NK-92 treated with Interleukin-12 subunit alpha and Interleukin-12 subunit beta, amount 100 ng/mL, for 24 hours (cell line): ENCODE measurements around the gene NEK11.
"Not testable (repeated sequence)": the region's sequence is repeated elsewhere in the genome, so short reads cannot be mapped to it uniquely, and the experiment has no call there.

Experiments
- DNase-seq: peaks from one replicate; lab custom pipeline; 2025; lab: John Stamatoyannopoulos, UW

NEK11 gene

DNA sequence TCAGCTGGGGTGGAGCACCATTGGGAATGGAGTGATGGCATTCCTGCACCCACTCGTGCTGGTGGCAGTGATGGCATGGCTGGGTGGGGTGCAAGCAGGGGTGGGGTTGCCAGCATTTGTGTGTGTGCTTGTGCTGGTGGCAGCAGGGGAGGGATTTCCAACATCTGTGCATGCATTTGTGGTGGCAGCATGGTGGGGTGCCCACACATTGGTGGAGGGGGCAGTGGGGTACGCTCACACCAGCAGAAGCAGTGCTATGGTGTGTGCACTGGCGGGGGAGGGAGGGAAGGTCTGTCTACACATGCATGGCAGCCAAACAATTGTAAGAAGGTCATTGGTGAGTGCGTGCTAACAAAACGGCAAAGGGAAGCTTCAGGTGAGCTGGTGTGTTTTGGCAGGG, 278.2 kb downstream of the NEK11 start:
- DNase-seq, result no peak

DNA sequence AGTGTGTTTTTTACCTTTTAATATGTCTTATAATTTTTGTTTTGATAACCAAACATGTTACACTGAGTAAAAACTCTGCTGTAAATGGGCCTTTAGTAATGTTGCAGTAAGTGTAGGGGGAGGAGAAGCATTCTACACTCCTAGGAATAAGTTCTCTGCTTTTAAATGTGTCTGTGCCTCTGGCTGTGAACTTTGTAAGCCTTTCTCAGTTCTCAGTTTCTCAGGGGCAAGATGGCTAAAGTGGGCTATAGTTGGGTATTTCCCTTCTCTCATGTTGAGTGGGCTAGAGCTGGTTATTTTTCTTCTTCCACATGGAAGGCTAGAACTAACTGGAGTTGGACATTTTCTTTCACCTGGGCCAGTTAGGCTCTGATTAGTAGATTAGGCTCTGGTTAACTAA, 279.6 kb downstream of the NEK11 start:
- no peak for DNase-seq

DNA sequence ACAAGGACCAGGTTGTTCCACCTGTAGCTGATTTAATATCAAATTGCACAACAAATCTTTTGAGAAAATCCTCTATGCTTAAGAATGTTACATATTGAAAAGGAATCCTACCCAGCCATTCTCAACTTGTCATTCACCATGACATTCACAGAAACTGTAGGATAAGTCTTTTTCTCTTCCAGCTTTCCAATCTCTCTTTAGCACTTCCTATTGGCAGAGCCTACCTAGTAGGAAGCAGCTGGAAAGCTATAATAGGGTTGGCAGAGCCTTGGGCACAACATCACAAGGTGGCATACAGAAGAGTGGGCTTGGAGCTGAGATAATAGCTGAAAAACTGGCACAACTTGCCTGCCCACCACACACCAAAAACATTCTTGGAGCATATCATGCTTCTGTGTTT, 287.6 kb downstream of the NEK11 start:
- DNase-seq, result no peak

DNA sequence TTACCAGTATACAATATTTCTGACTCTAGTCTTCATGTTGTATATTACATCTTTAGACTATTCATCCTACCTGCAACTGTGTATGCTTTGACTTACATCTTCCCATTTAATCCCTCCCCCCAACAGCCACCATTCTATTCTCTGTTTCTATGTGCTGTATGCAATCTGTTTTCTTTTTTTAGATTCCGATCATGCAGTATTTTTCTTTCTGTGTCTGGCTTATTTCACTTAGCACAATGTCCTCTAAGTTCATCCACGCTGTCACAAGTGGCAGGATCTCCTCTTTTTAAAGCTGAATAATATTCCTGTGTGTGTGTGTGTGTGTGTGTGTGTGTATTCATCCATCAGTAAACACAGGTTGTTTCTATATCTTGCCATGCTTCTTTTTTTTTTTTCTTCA, 288.5 kb downstream of the NEK11 start:
- no peak for DNase-seq

DNA sequence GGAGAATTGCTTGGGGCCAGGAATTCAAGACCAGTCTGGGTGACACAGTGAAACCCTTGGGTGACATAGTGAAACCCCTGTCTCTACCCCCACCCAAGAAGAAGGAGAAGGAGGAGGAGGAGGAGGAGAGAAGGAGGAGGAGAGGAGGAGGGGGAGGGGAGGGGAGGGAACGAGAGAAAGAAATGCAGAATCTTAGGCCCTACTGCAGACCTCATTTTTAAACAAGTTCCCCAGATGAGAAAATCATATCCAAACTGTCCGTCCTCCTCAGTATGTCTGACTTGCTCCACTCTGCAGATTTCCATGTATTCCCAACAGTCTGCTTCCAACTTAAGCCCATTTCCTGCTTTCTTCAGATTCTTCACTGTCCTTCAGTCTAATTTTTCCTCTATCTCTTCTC, 291.0 kb downstream of the NEK11 start:
- DNase-seq, result no peak

DNA sequence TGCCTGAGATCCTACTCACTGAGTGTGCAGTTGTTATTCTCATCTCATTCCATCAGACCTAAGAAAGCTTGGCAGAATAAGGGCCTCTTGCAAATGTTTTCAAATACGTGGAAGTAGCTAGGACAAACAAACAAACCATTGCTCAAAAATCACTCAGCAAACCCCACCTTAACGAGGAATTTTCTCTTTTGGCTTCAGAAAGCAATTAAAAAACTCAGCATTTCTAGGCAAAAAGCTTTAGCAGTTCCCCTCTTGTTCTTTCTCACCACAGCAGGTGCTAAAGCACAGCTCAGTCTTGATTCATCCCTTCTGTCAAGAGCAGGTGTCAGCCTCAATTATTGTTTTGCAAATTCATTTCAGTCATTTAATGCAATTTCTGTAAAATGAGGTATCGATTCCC, 296.3 kb downstream of the NEK11 start:
- no peak for DNase-seq

DNA sequence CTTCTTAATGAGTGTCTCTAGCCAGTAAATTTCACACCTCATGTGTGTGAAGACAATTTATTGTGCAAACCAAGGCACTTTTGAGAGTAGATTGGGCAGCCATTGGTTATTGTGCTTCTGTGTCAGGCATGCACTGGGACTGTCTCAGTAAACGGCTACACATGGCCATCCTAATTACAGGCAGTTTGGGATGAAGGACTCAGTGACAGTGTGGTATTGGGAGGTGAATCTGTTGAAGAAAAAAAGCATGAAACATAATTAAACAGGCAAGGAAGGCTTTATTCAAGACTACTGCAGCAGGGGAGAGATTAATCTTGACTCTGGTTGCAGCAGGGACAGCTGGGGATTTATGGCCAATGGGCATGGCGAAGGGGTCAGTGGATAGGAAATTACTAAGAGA, 297.1 kb downstream of the NEK11 start:
- DNase-seq, result no peak

DNA sequence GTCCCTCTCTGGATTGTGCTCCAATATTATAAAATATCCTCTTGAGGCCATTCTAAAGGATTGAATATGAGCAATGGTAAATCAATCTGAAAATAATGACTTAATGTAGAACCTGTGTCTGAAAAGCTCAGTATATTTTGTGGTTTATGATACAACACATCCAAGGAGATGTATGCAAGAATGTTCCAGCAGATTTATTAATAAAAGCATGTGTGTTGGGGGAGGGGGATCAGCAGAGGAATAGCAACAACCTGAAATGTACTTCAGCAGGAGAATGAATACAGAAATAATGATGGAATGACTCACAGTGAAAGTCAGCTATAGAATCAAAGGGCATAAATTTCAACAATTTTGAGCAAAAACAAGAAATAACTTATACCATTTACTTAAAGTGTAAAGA, 298.2 kb downstream of the NEK11 start:
- no peak for DNase-seq

DNA sequence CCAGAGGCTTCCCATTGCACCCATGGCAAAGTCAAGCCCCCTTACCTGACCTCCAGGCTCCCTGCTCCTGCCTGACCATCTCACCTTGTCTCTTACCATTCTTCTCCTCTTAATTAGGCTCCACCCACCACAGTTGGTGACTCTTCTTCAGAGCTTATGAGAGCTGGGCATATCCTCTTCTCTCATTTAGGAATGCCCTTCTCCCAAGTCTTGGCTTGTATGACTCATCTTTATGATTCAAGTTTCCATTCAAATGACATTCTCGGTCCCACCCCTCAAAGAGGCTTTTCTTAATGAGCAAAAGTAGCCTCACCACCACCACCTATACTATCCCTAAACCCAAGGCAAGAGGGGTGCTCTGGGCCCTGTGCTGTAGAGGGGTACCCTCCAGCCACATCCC, 299.6 kb downstream of the NEK11 start:
- DNase-seq, result no peak

DNA sequence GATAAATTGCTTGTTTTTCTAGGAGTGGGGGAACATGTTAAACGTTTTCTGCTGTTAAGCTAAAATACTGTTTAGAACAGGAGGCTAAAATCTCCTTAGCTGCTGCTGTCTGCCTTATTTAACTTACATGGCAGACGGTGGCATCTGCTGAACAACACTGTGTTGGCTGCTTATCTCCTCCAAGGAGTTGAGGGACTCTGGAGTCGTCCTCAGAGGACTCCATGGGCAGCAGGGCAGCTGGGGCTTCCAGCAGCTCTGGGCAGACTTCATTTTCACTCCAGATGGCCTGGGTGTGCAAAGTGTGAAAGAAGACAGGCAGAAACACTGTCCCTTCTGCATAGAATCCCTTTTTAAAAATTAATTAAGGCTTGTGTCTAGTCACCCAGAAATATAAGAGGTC, 302.0 kb downstream of the NEK11 start:
- no peak for DNase-seq

DNA sequence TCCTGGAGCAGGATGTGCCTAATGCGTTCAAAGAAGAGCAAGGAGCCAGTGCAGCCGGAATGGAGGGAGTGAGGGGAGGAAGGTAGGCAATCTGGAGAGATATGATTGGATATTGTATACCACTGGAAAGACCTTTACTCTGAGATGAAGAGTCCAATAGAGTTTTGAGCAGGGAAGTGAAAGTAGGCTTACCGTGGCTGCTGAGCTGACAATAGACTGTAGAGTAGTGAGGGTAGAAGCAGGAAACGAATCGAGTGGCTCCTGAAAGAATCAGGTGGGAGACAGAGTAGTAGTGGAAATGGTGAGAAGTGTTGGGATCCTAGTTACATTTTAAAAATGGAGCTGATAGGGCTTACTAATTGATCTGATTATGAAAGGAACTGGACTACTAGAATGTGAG, 303.1 kb downstream of the NEK11 start:
- DNase-seq, result no peak

DNA sequence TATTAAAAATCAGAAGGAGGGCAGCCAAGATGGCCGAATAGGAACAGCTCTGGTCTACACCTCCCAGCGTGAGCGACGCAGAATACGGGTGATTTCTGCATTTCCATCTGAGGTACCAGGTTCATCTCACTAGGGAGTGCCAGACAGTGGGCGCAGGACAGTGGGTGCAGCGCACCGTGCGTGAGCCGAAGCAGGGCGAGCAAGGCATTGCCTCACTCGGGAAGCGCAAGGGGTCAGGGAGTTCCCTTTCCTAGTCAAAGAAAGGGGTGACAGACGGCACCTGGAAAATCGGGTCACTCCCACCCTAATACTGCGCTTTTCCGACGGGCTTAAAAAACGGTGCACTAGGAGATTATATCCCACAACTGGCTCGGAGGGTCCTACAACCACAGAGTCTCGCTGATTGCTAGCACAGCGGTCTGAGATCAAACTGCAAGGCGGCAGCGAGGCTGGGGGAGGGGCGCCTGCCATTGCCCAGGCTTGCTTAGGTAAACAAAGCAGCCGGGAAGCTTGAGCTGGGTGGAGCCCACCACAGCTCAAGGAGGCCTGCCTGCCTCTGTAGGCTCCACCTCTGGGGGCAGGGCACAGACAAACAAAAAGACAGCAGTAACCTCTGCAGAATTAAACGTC, 304.9 kb downstream of the NEK11 start:
- not testable (repeated sequence) for DNase-seq

DNA sequence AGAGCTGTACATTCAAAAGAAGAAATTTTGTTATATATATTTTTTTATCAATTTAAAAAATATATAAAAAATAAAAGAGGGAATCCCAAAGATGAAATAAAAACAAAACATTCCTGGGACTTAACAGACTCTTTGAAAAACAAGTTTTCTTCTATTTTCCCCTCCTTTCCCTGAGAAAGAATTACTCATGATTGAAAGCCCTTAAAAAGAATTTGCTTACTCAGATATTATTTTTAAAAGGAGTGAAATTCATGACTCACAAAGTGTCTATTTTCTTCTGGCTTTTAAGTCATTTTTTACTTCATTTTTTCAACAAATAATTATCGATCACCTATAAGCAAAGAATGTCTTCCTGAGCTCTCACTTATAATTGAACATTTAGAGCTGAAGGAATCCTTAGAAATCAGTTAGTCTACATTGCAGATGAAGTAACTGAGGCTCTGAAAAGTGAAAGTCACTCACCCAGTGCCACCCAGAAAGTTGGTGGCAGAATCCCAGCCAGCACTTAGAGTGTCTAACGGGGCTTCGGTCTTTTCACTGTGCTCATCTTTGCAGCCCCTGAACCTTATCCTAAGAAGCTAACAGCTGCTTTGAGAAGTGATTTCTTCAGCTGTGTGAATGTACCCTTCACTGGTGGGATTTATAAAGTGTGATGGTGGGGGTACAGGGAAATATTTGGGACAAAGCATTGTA, 312.4 kb downstream of the NEK11 start:
- DNase-seq, result no peak

DNA sequence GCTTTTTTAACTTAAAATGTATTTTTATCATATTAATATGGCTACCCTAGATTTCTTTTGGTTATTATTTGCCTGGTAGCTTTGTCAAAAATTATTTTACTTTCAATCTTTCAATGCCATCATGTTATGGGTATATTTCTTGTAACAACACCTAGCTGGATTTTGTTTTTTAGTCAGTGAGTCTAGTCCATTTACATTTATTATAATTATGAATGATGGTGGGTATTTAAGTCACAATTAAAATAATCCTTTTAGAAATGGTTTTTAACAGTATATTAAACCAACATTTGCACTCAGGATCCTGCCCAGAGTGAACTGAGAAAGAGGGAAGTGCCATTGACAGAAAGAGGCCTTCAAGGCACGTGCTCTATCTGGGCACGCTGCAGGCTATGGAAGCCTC, 315.1 kb downstream of the NEK11 start:
- DNase-seq, result no peak

DNA sequence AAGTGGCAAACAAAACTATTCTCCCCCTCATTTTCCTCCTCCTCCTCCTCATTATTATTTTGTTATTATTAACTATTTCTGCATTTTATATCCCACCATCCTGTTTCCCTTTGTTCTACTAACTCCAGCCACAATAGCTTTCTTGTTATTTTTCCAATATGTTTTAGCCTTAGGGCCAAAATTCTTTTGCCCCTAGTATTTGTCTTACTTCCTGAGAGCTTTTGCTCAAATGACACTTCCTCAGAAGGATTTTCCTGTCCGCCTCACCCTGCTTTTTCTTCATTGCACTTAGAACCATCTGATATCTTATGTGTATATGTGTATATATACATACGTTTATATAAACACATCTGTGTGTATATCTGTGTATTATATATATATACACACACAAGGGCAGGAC, 322.2 kb downstream of the NEK11 start:
- DNase-seq, result no peak

DNA sequence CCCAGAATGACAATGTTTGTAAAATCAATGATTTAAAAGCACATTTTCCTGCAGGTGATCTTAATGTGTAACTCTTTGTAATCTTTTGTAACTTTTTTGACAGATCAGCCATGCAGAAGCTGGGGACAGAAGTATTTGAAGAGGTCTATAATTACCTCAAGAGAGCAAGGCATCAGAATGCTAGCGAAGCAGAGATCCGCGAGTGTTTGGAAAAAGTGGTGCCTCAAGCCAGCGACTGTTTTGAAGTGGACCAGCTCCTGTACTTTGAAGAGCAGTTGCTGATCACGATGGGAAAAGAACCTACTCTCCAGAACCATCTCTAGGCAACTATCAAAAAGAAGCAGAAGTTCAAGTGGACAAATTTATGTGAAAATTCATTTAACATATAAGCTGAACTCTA, 322.8 kb downstream of the NEK11 start:
- no peak for DNase-seq

DNA sequence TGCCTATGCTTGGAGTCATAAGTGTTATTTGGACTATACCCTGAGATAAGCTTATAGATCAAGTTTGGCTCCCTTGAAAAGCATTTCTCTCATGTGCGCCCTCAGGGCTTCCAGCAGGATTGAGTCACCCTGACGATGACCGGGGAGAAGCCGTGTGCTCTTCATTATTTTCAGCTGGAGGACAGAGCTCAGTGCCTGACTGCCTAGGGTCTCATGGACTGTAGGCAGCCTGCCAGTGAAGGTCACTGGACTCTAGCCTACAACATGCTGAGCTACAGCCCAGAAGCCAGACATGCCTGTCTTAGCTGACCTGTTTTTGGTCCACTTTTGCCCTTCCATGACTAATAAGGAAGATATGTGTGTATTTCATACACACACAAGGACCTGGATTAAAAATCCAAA, 323.3 kb downstream of the NEK11 start:
- no peak for DNase-seq

DNA sequence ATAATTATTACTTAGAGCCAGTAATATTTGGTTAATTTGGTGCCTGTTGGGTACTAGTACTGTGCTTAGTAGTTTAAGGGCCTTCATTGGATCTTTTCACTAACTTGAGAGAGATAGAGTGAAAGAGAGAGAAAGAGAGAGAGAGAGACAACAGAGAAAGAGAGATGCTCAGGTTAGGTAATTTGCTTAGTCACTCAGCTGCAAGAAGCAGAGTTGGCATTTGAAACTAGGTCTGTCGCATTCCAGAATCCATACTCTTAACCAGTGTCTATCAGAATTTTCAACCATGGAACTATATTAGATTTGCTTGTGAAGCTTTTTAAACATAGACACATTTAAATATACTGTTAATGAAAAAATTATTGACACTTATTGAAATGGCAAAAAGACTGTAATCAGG, 323.8 kb downstream of the NEK11 start:
- no peak for DNase-seq

DNA sequence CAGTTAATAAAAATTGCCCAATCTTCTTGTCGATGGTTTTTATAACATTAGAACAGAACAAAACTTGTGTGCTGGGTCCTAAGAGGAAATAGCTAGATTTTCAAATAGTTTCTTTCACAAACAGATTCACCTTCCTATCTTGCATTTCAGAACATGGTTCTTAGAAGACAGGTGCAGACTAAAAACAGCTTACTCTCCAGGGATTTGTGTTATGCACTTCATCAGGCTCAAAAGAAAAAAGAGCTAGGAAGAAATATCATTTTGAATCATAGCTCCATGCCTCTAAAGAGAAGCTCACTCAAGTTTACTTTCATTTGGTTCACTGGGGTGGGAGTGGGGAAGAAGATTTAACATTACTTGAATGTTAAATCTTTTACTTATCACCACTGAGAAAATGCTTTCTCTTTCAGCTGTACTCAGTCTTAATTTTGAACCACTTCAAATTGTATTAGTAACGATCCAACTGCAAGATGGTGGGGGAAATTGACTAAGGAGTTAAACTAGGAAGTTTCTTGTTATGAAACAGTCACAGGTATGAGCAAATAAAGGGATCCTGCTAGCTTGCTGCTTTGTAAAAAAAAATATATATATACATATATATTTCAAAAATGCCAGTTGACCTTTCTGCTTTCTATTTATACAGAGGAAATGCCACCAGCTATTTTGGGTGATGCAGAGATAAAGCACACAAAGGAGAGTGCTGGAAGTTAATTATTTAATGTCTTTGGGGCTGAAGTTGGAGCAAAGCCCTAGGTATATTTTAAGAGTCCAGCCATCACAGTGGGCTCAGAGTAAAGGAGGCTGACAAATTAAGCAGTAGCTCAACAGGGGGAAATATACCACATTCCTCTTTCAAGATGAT, 326.6 kb downstream of the NEK11 start:
- no peak for DNase-seq

DNA sequence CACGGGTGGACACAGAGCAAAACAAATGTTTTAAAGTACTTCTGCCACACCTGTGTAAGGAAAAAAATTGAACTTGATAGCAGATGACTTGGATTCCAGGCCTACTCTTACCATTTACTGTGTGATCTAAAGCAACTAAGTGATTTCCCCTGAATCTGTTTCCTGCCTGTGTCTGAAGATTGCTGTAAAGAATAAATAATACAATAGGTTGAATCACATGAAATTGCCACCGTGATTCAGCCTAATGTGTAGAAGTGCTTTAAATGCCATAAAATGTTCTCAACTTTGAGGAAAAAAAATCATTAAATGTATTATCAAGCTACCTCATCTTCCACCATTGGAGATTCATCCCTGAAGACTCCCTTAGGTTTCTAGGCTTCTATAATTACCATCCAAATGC, 327.3 kb downstream of the NEK11 start:
- DNase-seq, result no peak

DNA sequence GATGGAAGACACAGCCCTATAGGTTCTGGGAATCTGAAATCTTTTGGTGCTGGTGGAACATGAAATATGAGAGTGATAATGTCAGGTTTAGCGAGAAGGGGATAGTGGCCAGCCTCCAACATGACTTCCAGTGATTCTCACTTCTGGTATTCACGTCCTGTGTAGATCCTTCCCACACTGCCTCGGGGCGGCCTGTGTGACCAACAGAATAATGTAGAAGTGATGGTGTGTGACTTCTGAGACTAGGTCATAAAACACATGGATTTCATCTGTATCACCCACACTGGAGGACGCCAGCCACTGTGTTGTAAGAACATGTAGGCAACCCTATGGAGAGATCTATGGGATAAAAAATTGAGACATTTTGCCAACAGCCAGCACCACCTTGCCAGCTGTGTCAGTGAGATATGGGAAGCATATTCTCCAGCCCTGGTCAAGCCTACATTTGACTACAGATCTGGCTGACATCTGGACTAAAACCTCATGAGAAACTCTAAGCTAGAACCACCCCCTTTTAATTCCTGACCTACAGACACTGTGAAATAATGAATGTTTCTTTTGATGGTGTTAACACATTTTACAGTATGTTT, 329.4 kb downstream of the NEK11 start:
- DNase-seq, result no peak

DNA sequence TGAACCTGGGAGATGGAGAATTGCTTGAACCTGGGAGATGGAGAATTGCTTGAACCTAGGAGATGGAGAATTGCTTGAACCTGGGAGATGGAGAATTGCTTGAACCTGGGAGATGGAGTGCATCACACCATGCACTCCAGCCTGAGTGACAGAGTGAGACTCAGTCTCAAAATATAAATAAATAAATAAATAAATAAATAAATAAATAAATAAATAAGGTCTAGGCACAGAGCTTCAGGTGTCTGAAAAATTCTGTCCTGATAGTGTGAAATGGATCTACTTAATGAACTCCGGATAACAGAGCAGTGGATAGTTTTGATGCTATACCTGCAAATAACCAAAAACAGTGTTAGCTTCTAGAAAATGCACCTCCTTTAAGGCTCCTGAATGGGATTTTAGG, 330.6 kb downstream of the NEK11 start:
- no peak for DNase-seq

DNA sequence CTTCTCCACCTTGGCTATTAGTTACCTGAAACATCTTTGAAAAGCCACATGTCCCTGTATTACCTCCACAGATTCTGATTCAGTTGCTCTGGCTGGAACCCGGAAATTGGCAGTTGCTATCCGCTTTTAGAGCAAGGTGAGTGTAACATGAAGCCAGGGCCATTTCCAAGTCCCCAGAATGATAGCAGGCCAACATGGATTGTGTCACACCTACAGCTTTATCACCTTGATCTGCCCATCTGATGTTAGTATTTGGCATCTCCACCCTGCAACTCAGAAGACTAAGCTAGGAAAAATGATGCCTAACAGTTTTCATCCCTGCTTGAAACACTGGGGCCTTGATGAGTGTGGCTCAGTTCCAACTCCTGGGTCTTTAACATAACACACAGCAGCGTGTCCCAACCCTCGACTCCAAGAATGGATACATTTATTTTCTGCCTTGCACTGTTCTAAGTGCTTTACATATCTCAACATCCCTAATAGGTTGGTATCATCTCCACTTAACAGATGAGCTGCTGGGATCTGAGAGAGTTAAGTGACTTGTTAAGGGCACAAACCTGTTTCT, 333.6 kb downstream of the NEK11 start:
- no peak for DNase-seq
